Measurements from ENCODE around the gene ERN1.
A peak's percentile ranks its signal among the peaks of the same experiment; 100 is the strongest.

Gene ERN1

GRCh38 chr17:64134216-64134970, 4.4 kb upstream of the ERN1 start:
- Histone ChIP-seq H3K27me3 (peaks cover 0 to 5% (median 4%) of the 10 kb centered on the region in 11 experiments; a peak in 17 of 22 replicates), H3K36me3 (no peaks in the 10 kb centered on the region), H3K4me1 (peaks cover 12 to 33% (median 24%) of the 10 kb centered on the region in 10 experiments), H4K20me1 (peaks cover 0 to 5% (median 3%) of the 10 kb centered on the region in 11 experiments; a peak in 12 of 22 replicates), H3K4me2 (no peak overlapping the region), H3K9ac (no peak overlapping the region), H3K9me3 (replicated peaks in 1 of 11) (no peaks in the 10 kb centered on the region), H3K4me3 (no peak overlapping the region), H3K27ac (no peak overlapping the region)
- TF ChIP-seq Cebpa-rat (IDR thresholded peaks at IDR 0.05), result no peak

- Histone ChIP-seq H3K27ac (no peak overlapping the region), H3K4me1 (peaks cover 19 to 38% (median 32%) of the 10 kb centered on the region in 10 experiments), H3K9me3 (replicated peaks in 1 of 11) (no peaks in the 10 kb centered on the region), H3K4me3 (no peak overlapping the region), H4K20me1 (peaks cover 4 to 12% (median 10%) of the 10 kb centered on the region in 11 experiments; a peak in 17 of 22 replicates), H3K4me2 (peak overlapping the region in 3 of 11 experiments; percentile 80 to 99 (median 93); a peak in 5 of 22 replicates), H3K36me3 (no peaks in the 10 kb centered on the region), H3K27me3 (peaks cover 2 to 12% (median 11%) of the 10 kb centered on the region in 11 experiments; a peak in 21 of 22 replicates), H3K9ac (no peak overlapping the region)
- no peak for TF ChIP-seq Cebpa-rat (IDR thresholded peaks at IDR 0.05)
These were observed 3.7 kb upstream of the ERN1 start for GRCh38 chr17:64133546-64134215.

- peaks cover 23 to 48% (median 36%) of the 10 kb centered on the region in 10 experiments for H3K4me1 ChIP-seq
- H3K27ac ChIP-seq, result no peak overlapping the region; a peak in 1 of 22 replicates
- H3K9me3 ChIP-seq (replicated peaks in 1 of 11), result no peaks in the 10 kb centered on the region
- H4K20me1 ChIP-seq, result peaks cover 8 to 31% (median 24%) of the 10 kb centered on the region in 11 experiments; a peak in 17 of 22 replicates
- H3K9ac ChIP-seq, result peak overlapping the region in 2 of 11 experiments; percentile 6 to 41; a peak in 4 of 22 replicates
- H3K36me3 ChIP-seq, result no peaks in the 10 kb centered on the region
- H3K27me3 ChIP-seq, result peaks cover 9 to 32% (median 26%) of the 10 kb centered on the region in 11 experiments; a peak in 21 of 22 replicates
- H3K4me2 ChIP-seq, result peak overlapping the region in 10 of 11 experiments; percentile 21 to 99 (median 91); a peak in 14 of 22 replicates
- H3K4me3 ChIP-seq, result no peak overlapping the region
- no peak for TF ChIP-seq Cebpa-rat (IDR thresholded peaks at IDR 0.05)
These were observed 1.8 kb upstream of the ERN1 start for GRCh38 chr17:64131606-64132270.

- Histone ChIP-seq H3K27me3 (peaks cover 9 to 35% (median 26%) of the 10 kb centered on the region in 11 experiments; a peak in 21 of 22 replicates), H3K9me3 (replicated peaks in 1 of 11) (no peaks in the 10 kb centered on the region), H4K20me1 (peaks cover 8 to 42% (median 33%) of the 10 kb centered on the region in 11 experiments; a peak in 17 of 22 replicates), H3K4me1 (peaks cover 23 to 48% (median 36%) of the 10 kb centered on the region in 10 experiments), H3K4me3 (peak overlapping the region; percentile 49 to 91 (median 80)), H3K27ac (peak overlapping the region; percentile 48 to 90 (median 72); a peak in 20 of 22 replicates), H3K36me3 (no peaks in the 10 kb centered on the region), H3K9ac (peak overlapping the region; percentile 59 to 87 (median 76)), H3K4me2 (peak overlapping the region; percentile 80 to 100 (median 93))
- no peak for TF ChIP-seq Cebpa-rat (IDR thresholded peaks at IDR 0.05)
These were observed 636 bp upstream of the ERN1 start for GRCh38 chr17:64130559-64131001.

- Histone ChIP-seq H3K9me3 (replicated peaks in 1 of 11) (peaks cover 0 to under 1% (median 0%) of the 10 kb centered on the region in 11 experiments; a peak in 2 of 22 replicates), H3K4me2 (peak overlapping the region; percentile 86 to 100 (median 97)), H3K4me3 (peak overlapping the region; percentile 79 to 91 (median 87)), H3K27ac (peak overlapping the region; percentile 70 to 89 (median 78)), H4K20me1 (peaks cover 8 to 46% (median 33%) of the 10 kb centered on the region in 11 experiments; a peak in 17 of 22 replicates), H3K9ac (peak overlapping the region; percentile 81 to 94 (median 89)), H3K36me3 (peaks cover 0 to 2% (median 0%) of the 10 kb centered on the region in 11 experiments; a peak in 1 of 22 replicates), H3K4me1 (peaks cover 23 to 48% (median 36%) of the 10 kb centered on the region in 10 experiments), H3K27me3 (peaks cover 9 to 35% (median 26%) of the 10 kb centered on the region in 11 experiments; a peak in 21 of 22 replicates)
- TF ChIP-seq Cebpa-rat (IDR thresholded peaks at IDR 0.05), result no peak
These were observed 504 bp downstream of the ERN1 start for GRCh38 chr17:64129515-64129764.

- Histone ChIP-seq H3K27me3 (peaks cover 9 to 35% (median 26%) of the 10 kb centered on the region in 11 experiments; a peak in 21 of 22 replicates), H3K9me3 (replicated peaks in 1 of 11) (peaks cover 0 to 4% (median 0%) of the 10 kb centered on the region in 11 experiments; a peak in 2 of 22 replicates), H3K36me3 (peaks cover 0 to 7% (median 0%) of the 10 kb centered on the region in 11 experiments; a peak in 1 of 22 replicates), H3K27ac (peak overlapping the region; percentile 70 to 89 (median 78); a peak in 21 of 22 replicates), H3K4me1 (peaks cover 23 to 48% (median 36%) of the 10 kb centered on the region in 10 experiments), H4K20me1 (peaks cover 8 to 46% (median 33%) of the 10 kb centered on the region in 11 experiments; a peak in 17 of 22 replicates), H3K4me3 (peak overlapping the region; percentile 79 to 91 (median 87)), H3K4me2 (peak overlapping the region; percentile 86 to 100 (median 97)), H3K9ac (peak overlapping the region; percentile 81 to 94 (median 89))
- no peak for TF ChIP-seq Cebpa-rat (IDR thresholded peaks at IDR 0.05)
These were observed 993 bp downstream of the ERN1 start for GRCh38 chr17:64128787-64129514.

GRCh38 chr17:64126918-64127317, 3.0 kb downstream of the ERN1 start:
- no peak for TF ChIP-seq Cebpa-rat (IDR thresholded peaks at IDR 0.05)
- Histone ChIP-seq H3K4me1 (peaks cover 23 to 32% (median 27%) of the 10 kb centered on the region in 10 experiments), H3K4me3 (no peak overlapping the region), H4K20me1 (peaks cover 8 to 56% (median 33%) of the 10 kb centered on the region in 11 experiments; a peak in 17 of 22 replicates), H3K4me2 (peak overlapping the region in 1 of 11 experiments; percentile 2; a peak in 1 of 22 replicates), H3K27ac (no peak overlapping the region), H3K27me3 (peaks cover 9 to 35% (median 26%) of the 10 kb centered on the region in 11 experiments; a peak in 21 of 22 replicates), H3K36me3 (peaks cover 0 to 10% (median 0%) of the 10 kb centered on the region in 11 experiments; a peak in 2 of 22 replicates), H3K9me3 (replicated peaks in 1 of 11) (peaks cover 0 to 4% (median 0%) of the 10 kb centered on the region in 11 experiments; a peak in 2 of 22 replicates), H3K9ac (no peak overlapping the region)

All from BLaER1 treated with 17β-estradiol and CSF1 and Interleukin-3, amounts not matched to agents 10 nM and 100 nM (cell line).